Body of pancreas (tissue), 4 donors: ENCODE results near the gene PTGES. TPM values are rescaled to one million over a fixed set of nuclear protein-coding genes. Genes with fewer than 3 reads are reported as not detected.
A peak's percentile ranks its signal among the peaks of the same experiment; 100 is the strongest.

ENCODE experiments used
- ATAC-seq: fragments of 150-250 bp; one replicate; pipeline ENCODE4 v1.9.1; 2016
- DNase-seq, 4 donors: peaks; one replicate each; pipeline ENCODE4 v3.0.0-alpha.2; 2019
- H3K27ac ChIP-seq, 4 donors: fragments of 200-600 bp; sonication (generic); 1 replicate in 3 of 4; 2 replicates in 1 of 4; pipeline versions ENCODE4 v1.5.1 to v1.6.1; 2016 to 2019; ENCODE audit warnings: mild to moderate bottlenecking in 1 of 4, mixed read lengths in 1 of 4, moderate library complexity in 1 of 4
- H3K27me3 ChIP-seq, 2 donors: fragments of 200-600 bp; sonication (generic); one replicate each; pipeline ENCODE4 v1.6.0; 2016; ENCODE audit warnings: mild to moderate bottlenecking in 1 of 2
- H3K36me3 ChIP-seq, 2 donors: fragments of 200-600 bp; sonication (generic); replicated peaks in 1 of 2; 2 replicates each; pipeline ENCODE4 v1.5.1; 2016; ENCODE audit warnings: low read depth in 2 of 2; ENCODE audit not compliant: insufficient read depth in 1 of 2
- H3K4me1 ChIP-seq: fragments of 200-600 bp; sonication (generic); one replicate; pipeline ENCODE4 v1.6.0; 2016
- H3K4me3 ChIP-seq, 2 donors: fragments of 200-600 bp; sonication (generic); 1 replicate in 1 of 2; 2 replicates in 1 of 2; pipeline ENCODE4 v1.5.1; 2016 to 2019
- H3K9me3 ChIP-seq, 3 donors: fragments of 200-600 bp; sonication (generic); 1 replicate in 2 of 3; 2 replicates in 1 of 3; pipeline ENCODE4 v1.5.1; 2016
- CTCF ChIP-seq, 7 experiments: fragments of 450-650 bp in 4 of 7; fragments of 200-600 bp in 3 of 7; sonication (generic) in 3 of 7; IDR thresholded peaks; one replicate each; pipeline ENCODE4 v1.5.1; 2016 to 2019; ENCODE audit warnings: antibody characterized with exemption in 7 of 7
- POLR2A ChIP-seq, 3 donors: fragments of 450-650 bp; IDR thresholded peaks; one replicate each; pipeline ENCODE4 v1.6.1; 2016; ENCODE audit warnings: antibody characterized with exemption in 3 of 3, mild to moderate bottlenecking in 2 of 3
- WGBS, 2 donors: methylation state at CpG; one replicate each; pipeline ENCODE4 v1.1.5; 2017; 5-methylcytosine and 5-hydroxymethylcytosine counted together
- intact Hi-C: fragments of 100-400 bp; cut with DNase I; formaldehyde crosslinking; loops from one replicate; pipeline ENCODE4 v1.15.1; 2023
- total RNA-seq, 2 donors: library from RNA; depleted of rRNA; stranded (reverse); fragments of >200 nt; gene quantifications; one replicate each; pipeline ENCODE4 v1.1.0, GENCODE V29; 2016

The PTGES gene
- total RNA-seq, 2 donors from 2014 or later, result 0.52 to 0.66 TPM

GRCh38 chr9:129717991-129718390 lies 34.9 kb downstream of the PTGES start:
- H3K27me3 ChIP-seq, result peaks cover 0 to 5% of the 10 kb centered on the region in 2 donors
- ATAC-seq, result no peak
- no peaks in the 10 kb centered on the region for H3K4me1 ChIP-seq
- H3K27ac ChIP-seq, result no peak overlapping the region
- intact Hi-C loops, result no loop called here
- DNase-seq, result no peak
- H3K9me3 ChIP-seq, result no peaks in the 10 kb centered on the region
- H3K4me3 ChIP-seq, result no peak overlapping the region
- H3K36me3 ChIP-seq, result no peaks in the 10 kb centered on the region
- WGBS, 2 donors, result 70 to 78% methylated on average over 5 of the region's 5 CpGs
- TF ChIP-seq CTCF (IDR thresholded peaks at IDR 0.05) (no peak), POLR2A (IDR thresholded peaks at IDR 0.05) (no peak)

- Histone ChIP-seq H3K4me3 (no peak overlapping the region), H3K9me3 (no peaks in the 10 kb centered on the region), H3K36me3 (no peaks in the 10 kb centered on the region), H3K27me3 (peaks cover 0 to 5% of the 10 kb centered on the region in 2 donors), H3K27ac (no peak overlapping the region), H3K4me1 (no peaks in the 10 kb centered on the region)
- no peak for DNase-seq
- intact Hi-C loops, result no loop called here
- TF ChIP-seq POLR2A (IDR thresholded peaks at IDR 0.05) (no peak), CTCF (IDR thresholded peaks at IDR 0.05) (no peak)
- ATAC-seq, result no peak
- 24 to 35% methylated on average over 5 of the region's 5 CpGs for WGBS, 2 donors
These were observed 36.8 kb downstream of the PTGES start for GRCh38 chr9:129716091-129716490.

GRCh38 chr9:129714511-129715061 lies 38.3 kb downstream of the PTGES start:
- Histone ChIP-seq H3K4me1 (no peaks in the 10 kb centered on the region), H3K9me3 (no peaks in the 10 kb centered on the region), H3K27me3 (no peaks in the 10 kb centered on the region), H3K27ac (no peak overlapping the region), H3K4me3 (no peak overlapping the region), H3K36me3 (no peaks in the 10 kb centered on the region)
- DNase-seq, result no peak
- no peak for ATAC-seq
- TF ChIP-seq POLR2A (IDR thresholded peaks at IDR 0.05), result no peak
- no peak for TF ChIP-seq CTCF (IDR thresholded peaks at IDR 0.05)
- 65 to 81% methylated on average over 11 to 15 of the region's 15 CpGs for WGBS, 2 donors
- intact Hi-C loops, result no loop called here

- TF ChIP-seq CTCF (IDR thresholded peaks at IDR 0.05) (no peak), POLR2A (IDR thresholded peaks at IDR 0.05) (no peak)
- Histone ChIP-seq H3K36me3 (no peaks in the 10 kb centered on the region), H3K27me3 (no peaks in the 10 kb centered on the region), H3K4me1 (no peaks in the 10 kb centered on the region), H3K9me3 (no peaks in the 10 kb centered on the region), H3K27ac (no peak overlapping the region), H3K4me3 (no peak overlapping the region)
- intact Hi-C loops, result no loop called here
- 73 to 77% methylated on average over 10 of the region's 10 CpGs for WGBS, 2 donors
- ATAC-seq (no peak), DNase-seq (no peak)
These were observed 39.5 kb downstream of the PTGES start for GRCh38 chr9:129713402-129713679.

- intact Hi-C loops, result no loop called here
- Histone ChIP-seq H3K36me3 (no peaks in the 10 kb centered on the region), H3K4me3 (no peak overlapping the region), H3K9me3 (no peaks in the 10 kb centered on the region), H3K27ac (no peak overlapping the region), H3K27me3 (no peaks in the 10 kb centered on the region), H3K4me1 (no peaks in the 10 kb centered on the region)
- 51 to 54% methylated on average over 17 to 26 of the region's 26 CpGs for WGBS, 2 donors
- DNase-seq (peak in 2 of 4 donors; percentile 8 to 12), ATAC-seq (no peak)
- no peak for TF ChIP-seq CTCF (IDR thresholded peaks at IDR 0.05)
- no peak for TF ChIP-seq POLR2A (IDR thresholded peaks at IDR 0.05)
These were observed 40.0 kb downstream of the PTGES start for GRCh38 chr9:129712634-129713401.
